NCI-H524 treated with DMSO at 0.1 percent for 48 hours (cell line): Measurements from ENCODE around the gene HEYL.

ENCODE experiments used
- DNase-seq: peaks from one replicate; lab custom pipeline; 2025; lab: John Stamatoyannopoulos, UW

HEYL gene

GRCh38 chr1:39663559-39663958 lies 24.1 kb upstream of the HEYL start:
- DNase-seq: no peak

GRCh38 chr1:39662861-39663260 lies 23.4 kb upstream of the HEYL start:
- DNase-seq: no peak

DNA sequence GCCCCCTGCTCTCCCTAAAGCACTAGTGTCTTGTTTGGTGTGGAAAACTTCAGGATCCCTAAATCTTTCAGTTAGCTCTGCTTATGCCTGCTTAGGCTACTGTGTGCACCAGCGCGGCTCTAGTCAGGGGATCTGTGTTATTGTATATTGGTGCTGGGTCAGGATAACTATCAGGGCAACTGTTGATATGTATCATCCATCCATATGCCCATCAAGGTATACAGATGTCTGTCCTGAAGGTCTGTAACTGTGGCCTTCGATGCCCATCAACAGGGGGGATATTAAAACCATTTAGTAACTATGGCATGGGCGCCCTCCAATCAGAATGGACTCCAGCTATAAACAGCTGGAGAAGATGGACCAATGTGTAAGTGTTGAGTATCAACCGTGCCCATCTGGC lies 20.1 kb upstream of the HEYL start:
- DNase-seq: no peak

GRCh38 chr1:39659110-39659509 lies 19.7 kb upstream of the HEYL start:
- no peak for DNase-seq

- DNase-seq: no peak
Observed at GRCh38 chr1:39657923-39658485, 18.6 kb upstream of the HEYL start.

DNA sequence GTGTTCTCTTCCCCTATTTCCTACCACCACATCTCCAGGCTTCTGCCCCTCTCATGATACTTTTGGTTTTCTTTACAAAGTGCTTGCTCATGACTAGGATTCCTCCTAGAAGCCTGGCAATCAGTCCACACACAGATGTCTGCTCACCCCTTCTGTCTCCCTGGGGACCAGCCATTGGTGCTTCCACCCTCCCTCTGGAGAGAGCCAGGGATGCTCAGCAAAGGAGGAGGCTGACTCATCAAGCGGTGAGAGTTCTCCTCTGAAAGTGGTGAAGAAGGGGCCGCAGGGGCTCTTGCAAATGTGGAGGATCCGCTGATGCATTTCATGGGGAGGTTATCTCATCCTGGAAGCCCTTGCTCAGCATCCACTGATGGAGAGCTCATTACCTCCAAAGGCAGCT lies 18.0 kb upstream of the HEYL start:
- no peak for DNase-seq

DNA sequence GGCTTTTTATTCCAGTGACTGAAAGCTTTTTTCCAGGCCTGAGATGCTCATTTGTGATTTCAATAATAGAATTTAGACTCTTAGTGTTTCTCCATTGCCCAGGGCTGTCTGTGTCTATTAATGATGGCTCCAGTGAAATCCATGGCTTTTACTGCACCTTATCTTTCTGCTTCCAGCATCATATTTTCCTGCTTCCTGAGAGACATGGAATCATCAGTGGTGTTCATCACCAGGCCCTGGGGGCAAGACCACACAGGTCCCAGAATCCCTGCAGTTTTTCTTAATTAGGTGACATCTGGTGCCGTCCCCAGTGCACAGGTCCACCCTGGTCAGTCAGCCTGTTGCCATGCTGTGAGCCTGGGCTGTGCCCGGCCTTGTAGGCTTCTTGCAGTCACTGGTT lies 16.9 kb upstream of the HEYL start:
- no peak for DNase-seq

- DNase-seq: no peak
Observed at GRCh38 chr1:39655578-39656268, 16.3 kb upstream of the HEYL start.

- DNase-seq: no peak
Observed at GRCh38 chr1:39654291-39654690, 14.8 kb upstream of the HEYL start.

DNA sequence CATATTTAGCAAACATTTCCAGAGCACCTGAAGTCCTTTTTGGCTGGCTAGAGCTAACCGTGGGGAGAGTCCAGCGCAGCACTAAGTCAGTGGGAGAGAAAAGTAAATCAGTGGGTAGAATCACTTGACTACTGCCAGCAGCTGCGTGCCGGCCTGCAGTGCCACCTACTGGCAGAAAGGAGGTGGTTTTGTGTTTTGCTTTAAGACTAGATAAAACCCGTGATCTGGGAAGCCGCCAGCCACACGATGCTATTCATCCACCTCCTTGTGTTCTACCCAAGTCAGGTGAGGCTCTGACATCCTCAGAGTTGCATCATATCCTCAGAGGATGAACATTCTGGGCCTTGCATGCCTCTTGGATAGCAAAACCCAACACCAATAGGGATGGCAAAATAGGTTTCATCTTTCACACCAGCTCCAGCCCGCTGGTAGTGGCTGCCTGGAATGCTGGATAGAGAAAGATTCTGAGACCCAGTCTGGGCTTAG lies 14.1 kb upstream of the HEYL start:
- DNase-seq: no peak

DNA sequence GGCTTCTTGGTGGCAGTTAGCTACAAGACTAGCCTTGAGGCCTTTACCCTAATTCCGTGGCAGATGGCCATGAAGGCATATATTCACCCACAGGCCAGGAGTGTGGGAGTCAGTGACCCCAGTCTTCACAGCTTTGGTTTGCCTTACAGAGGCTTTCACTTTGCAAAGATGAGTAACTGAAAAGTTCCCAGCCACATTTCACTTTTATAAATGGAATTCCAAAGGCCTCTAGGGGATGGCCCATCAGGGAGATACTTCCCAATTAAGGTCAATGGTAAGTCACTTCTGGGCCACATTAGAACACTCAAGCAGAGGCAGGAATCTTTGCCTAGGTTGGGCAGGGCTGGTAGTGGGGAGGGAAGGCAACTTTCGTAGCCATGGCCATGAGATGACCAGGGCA lies 13.1 kb upstream of the HEYL start:
- no peak for DNase-seq

- no peak for DNase-seq
Observed at GRCh38 chr1:39652105-39652504, 12.7 kb upstream of the HEYL start.

DNA sequence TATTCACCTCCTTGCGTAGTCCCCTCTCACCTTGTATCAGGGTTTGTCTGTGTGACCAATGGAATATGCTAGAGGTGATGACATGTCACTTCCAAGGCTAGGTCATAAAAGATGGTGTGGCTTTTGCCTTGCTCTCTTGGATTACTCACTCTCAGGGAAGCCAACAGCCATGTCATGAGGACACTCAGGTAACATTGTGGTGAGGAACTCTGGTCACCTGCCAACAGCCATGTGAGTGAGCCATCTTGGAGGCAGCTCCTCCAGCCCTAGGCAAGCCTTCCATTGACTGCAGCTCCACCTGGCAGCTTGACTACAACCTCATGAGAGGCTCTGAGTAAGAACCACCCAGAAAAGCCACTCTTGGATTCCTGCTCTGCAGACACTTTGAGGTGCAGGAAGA lies 11.0 kb upstream of the HEYL start:
- no peak for DNase-seq

- no peak for DNase-seq
Observed at GRCh38 chr1:39649636-39650185, 10.3 kb upstream of the HEYL start.

DNA sequence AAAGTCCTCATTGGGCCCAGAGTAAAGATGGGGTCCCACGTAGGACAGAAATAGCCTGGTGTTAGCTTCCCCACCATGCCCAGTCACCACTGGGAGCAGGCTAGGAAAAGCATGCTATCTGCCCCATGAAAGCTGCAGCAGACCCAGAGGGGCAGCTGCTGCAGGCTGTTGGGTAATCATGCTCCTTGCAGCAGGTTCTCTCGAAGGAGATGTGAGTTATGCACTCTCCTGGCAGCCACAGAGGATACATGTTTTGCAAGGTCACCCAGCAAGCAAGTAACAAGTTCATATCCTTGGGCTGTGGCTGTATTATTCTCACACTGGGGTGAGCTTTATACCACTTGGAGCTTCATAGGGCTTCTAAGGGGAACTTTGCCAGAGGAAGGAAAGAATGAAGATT lies 9.1 kb upstream of the HEYL start:
- DNase-seq: no peak

DNA sequence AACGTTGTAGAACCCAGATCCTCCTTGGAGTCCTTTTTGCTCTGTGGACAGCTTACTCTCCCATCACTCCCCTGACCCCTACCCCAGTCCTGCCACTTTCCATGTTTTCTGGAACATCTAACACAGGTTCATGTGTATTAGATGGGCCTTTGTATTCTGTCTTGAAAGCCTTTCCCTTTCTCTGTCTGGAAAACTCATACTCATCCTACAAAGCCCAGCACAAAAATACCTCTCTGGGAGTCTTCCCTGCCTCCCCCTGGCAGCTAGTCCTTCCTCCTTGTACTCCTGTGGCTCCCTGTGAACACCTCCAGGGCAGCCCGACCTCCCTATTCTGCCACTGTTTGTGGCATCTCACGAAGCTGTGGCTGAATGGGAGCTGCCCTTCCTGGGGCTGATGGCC lies 7.8 kb upstream of the HEYL start:
- DNase-seq: no peak

DNA sequence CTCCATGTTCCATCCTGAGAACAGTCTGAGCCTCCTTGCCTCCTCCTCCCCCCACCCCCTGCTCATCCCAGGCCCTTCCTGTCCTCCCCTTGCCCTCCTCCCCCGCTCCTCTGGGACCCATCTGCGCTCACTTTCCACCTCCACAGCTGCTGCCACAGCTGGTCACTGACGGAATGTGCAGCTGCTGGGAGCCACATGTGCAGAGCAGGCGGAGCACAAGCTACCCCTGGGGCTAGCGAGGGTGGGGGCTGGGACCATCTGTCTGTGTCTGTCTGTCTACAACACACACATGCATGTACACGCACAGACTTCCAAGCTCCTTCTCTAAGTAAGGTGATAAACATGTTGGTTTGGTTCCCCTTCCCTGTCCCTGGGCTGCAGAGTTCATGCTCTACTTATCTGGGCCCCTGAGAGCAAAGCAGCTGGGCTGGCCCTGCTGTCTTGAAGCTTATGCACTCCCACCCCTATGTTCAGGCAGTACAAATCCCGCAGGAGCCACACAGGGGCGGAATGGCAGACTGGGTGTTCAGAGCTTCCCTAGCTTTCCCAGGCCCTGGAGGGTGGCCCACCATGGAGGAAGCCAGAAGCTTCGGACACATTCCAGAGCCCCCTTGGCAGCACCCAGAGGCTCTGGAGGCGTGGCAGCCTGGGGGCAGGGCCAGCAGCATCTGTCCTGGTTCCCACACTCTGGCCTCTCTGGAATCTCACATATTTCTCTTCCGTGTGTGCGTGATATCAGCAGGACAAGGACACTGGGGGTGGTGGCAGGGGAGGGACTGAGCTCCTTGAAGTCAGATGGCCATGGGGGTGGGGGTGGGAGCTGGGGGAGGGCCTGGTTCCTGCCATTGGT lies 7.0 kb upstream of the HEYL start:
- no peak for DNase-seq

DNA sequence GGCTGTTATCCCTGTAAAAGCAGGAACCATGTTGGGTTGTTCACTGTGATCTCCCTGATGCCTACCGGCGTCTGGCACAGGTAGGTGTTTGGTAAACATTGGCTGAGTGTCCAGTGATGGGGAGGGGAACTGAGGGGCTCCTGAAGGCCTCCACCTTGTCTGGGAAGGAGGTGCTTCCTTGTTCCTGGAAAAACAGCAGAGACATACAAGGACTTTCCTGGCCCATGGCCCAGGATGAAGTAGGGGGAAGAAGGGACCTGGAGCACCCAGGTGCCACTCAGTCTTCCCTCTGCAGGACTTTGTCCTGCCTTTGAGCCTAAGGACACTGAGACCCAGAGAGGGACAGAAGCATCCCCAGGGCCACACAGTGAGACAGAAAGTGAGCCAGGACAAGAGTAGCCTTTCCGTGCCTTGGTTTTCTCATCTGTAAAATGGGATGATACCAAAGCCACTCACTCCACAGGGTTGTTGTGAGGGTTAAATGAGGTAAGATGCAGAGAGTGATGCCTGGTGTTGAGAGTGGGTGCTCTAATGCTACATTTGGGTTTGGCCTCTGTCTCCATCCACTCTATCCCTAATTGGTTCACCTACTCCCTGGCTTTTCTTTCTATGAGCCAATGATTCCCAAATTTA lies 6.1 kb upstream of the HEYL start:
- DNase-seq: no peak

DNA sequence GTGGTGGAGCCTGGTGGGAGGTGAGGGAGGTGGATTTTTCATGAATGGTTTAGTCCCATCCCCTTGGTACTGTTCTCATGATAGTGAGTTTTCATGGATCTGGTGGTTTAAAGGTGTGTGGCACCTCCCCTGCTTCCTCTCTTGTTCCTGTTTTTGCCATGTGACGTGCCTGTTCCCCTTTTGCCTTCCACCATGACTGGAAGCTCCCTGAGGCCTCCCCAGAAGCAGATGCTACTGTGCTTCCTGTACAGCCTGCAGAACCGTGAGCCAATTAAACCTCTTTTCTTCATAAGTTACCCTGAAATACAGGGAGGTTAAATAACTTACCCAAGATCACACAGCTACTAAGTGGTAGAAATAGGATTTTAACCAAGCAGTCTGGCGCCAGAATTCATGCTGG lies 4.3 kb upstream of the HEYL start:
- no peak for DNase-seq

DNA sequence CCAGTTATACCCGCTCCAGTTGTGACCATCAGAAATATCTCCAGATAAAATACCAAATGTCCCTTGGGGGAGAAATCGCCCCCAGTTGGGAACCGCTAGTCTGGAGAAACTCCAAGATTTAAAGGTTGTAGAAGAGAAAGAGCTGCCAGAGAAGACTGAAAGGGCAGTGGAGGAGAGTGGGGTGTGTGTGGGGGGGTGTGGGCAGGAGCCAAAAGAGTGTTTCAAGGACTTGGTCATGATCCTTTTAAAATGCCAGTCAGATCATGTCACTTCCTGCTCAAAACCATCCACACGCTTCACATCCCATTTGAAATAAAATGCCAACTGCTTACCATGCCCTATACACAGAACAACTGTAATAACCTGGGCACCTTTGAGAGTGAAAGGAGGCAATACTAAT lies 3.4 kb upstream of the HEYL start:
- no peak for DNase-seq

DNA sequence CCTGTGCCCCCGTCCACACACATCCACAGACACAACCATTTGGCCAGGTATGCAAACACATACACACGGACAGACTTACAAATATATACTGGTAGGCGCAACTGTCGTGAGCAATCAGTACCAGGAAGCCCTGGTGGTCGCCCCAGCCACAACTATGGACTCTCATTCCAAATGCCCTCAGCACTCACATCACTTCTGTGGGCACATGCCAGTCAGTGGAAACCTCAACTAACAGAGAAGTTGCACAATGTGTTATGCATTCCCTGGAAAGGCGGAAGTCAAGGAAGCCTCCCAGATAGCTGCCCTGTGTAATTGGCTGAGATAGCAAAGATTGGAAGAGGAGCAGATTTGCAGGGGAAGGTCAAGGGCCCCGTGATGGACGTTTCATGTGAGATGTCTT lies 1.4 kb upstream of the HEYL start:
- no peak for DNase-seq

- DNase-seq: no peak
Observed at GRCh38 chr1:39638965-39639304, 508 bp downstream of the HEYL start.

DNA sequence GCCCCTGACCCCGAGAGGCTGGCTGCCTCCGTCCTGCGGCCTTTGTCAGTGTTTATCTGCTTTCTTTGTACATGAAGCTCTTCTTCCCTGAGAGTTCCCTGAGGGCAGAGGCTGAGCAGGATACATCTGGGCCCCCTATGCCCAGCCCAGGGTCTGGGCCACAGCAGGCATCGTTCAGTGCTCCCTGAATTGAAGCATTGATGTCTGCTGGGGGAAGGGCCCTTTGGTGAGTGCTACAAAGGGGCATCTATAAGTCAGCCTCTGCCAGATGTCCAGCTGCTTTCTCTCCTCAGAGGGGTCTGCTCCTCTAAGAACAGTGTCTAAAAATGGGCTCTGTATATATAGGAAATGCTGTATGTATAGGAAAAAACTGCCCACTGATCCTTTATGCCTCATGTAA lies 2.1 kb downstream of the HEYL start:
- no peak for DNase-seq
